Trophoblast cell (in vitro differentiated cells and primary cell): ENCODE results near the gene SDHC.

Experiments
- DNase-seq, 2 donors: peaks; one replicate each; pipeline ENCODE4 v3.0.0-alpha.2; 2016
- H2AFZ ChIP-seq: 2 replicates; pipeline ENCODE4 v1.6.1; 2013; ENCODE audit warnings: low read length, moderate library complexity, mild to moderate bottlenecking; ENCODE audit not compliant: insufficient read depth, poor library complexity
- H2AK5ac ChIP-seq: 2 replicates; pipeline ENCODE4 v1.6.1; 2013; ENCODE audit warnings: mild to moderate bottlenecking, low read length
- H2BK120ac ChIP-seq: 2 replicates; pipeline ENCODE4 v1.6.1; 2013; ENCODE audit warnings: low read length, mild to moderate bottlenecking, moderate library complexity; ENCODE audit not compliant: insufficient read depth, poor library complexity
- H2BK12ac ChIP-seq: 2 replicates; pipeline ENCODE4 v1.6.1; 2013; ENCODE audit warnings: mild to moderate bottlenecking, low read length, moderate library complexity
- H2BK5ac ChIP-seq: 2 replicates; pipeline ENCODE4 v1.6.1; 2013; ENCODE audit warnings: low read length, low read depth, moderate library complexity, mild to moderate bottlenecking; ENCODE audit not compliant: poor library complexity
- H3K14ac ChIP-seq: 2 replicates; pipeline ENCODE4 v1.6.1; 2013; ENCODE audit warnings: mild to moderate bottlenecking, low read length
- H3K18ac ChIP-seq: 2 replicates; pipeline ENCODE4 v1.6.1; 2013; ENCODE audit warnings: mild to moderate bottlenecking, low read length
- H3K23ac ChIP-seq: 2 replicates; pipeline ENCODE4 v1.6.1; 2013; ENCODE audit warnings: low read length
- H3K27ac ChIP-seq: 2 replicates; pipeline ENCODE4 v1.5.1; 2013; ENCODE audit warnings: low read depth, mild to moderate bottlenecking, inconsistent platforms, low read length, moderate library complexity
- H3K27me3 ChIP-seq: 2 replicates; pipeline ENCODE4 v1.6.1; 2013; ENCODE audit warnings: inconsistent platforms, mild to moderate bottlenecking, low read length, moderate library complexity; ENCODE audit not compliant: insufficient read depth
- H3K36me3 ChIP-seq, 2 experiments: 1 replicate in 1 of 2; 2 replicates in 1 of 2; pipeline ENCODE4 v1.6.1; 2013; ENCODE audit warnings: low read length in 2 of 2, mild to moderate bottlenecking in 2 of 2, moderate library complexity in 1 of 2; ENCODE audit not compliant: insufficient read depth in 2 of 2, control insufficient read depth in 1 of 2
- H3K4ac ChIP-seq: 2 replicates; pipeline ENCODE4 v1.6.1; 2013; ENCODE audit warnings: low read depth, mild to moderate bottlenecking, low read length, moderate library complexity
- H3K4me1 ChIP-seq, 2 experiments: 1 replicate in 1 of 2; 2 replicates in 1 of 2; pipeline ENCODE4 v1.6.1; 2013; ENCODE audit warnings: low read length in 2 of 2, mild to moderate bottlenecking in 2 of 2, moderate library complexity in 1 of 2; ENCODE audit not compliant: insufficient read depth in 2 of 2, control insufficient read depth in 1 of 2
- H3K4me2 ChIP-seq: 2 replicates; pipeline ENCODE4 v1.6.1; 2013; ENCODE audit warnings: inconsistent platforms, mild to moderate bottlenecking, low read length, moderate library complexity
- H3K4me3 ChIP-seq: 2 replicates; pipeline ENCODE4 v1.5.1; 2013; ENCODE audit warnings: mild to moderate bottlenecking, low read depth, low read length, inconsistent platforms
- H3K79me1 ChIP-seq: one replicate; pipeline ENCODE4 v1.6.1; 2013; ENCODE audit warnings: low read length
- H3K79me2 ChIP-seq: 2 replicates; pipeline ENCODE4 v1.6.1; 2013; ENCODE audit warnings: low read length, mild to moderate bottlenecking; ENCODE audit not compliant: control insufficient read depth, insufficient read depth, poor library complexity
- H3K9ac ChIP-seq: 2 replicates; pipeline ENCODE4 v1.6.1; 2013; ENCODE audit warnings: mild to moderate bottlenecking, low read length
- H3K9me3 ChIP-seq: 2 replicates; pipeline ENCODE4 v1.6.1; 2013; ENCODE audit warnings: low read depth, mild to moderate bottlenecking, control low read depth, inconsistent platforms, low read length; ENCODE audit not compliant: insufficient read depth
- H4K12ac ChIP-seq: 2 replicates; pipeline ENCODE4 v1.6.1; 2013; ENCODE audit warnings: low read depth, mild to moderate bottlenecking, low read length, moderate library complexity
- H4K8ac ChIP-seq: 2 replicates; pipeline ENCODE4 v1.6.1; 2013; ENCODE audit warnings: low read depth, mild to moderate bottlenecking, low read length, moderate library complexity
- H4K91ac ChIP-seq: one replicate; pipeline ENCODE4 v1.6.1; 2013; ENCODE audit warnings: low read depth, mild to moderate bottlenecking, low read length, moderate library complexity
- WGBS: extraction: QIAGEN DNeasy Blood & Tissue Kit; methylation state at CpG from one replicate; pipeline ENCODE4 v1.1.7; 2013; ENCODE audit warnings: missing lambda C conversion rate; ENCODE audit not compliant: insufficient read length, insufficient coverage; ENCODE audit errors: extremely low coverage; 5-methylcytosine and 5-hydroxymethylcytosine counted together

The SDHC gene

DNA sequence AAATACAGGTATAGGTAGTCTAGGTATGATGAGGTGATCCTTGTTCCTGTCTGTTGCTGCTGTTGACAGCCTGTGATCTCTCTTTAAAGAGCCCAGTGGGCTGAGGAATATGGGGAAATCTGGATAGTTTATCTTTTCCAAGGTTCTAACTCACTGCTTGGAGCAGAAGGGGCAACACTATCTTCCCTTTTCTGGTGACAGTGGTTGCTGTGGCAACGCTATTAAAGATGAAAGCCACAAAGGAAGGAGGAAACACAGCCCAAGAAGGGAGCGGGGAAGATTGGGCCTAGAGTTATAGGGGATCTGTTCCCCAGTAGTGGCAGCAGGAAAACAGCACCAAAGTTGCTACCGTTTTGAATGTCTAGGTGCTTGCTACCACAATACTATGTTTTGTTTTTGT, 46.9 kb upstream of the SDHC start:
- Histone ChIP-seq H2BK120ac (no peak overlapping the region), H3K79me1 (no peaks in the 10 kb centered on the region), H3K79me2 (no peaks in the 10 kb centered on the region), H3K4me1 (no peaks in the 10 kb centered on the region), H4K12ac (no peak overlapping the region), H4K91ac (no peak overlapping the region), H3K4ac (no peak overlapping the region), H2BK12ac (no peak overlapping the region), H3K9me3 (no peaks in the 10 kb centered on the region), H4K8ac (no peak overlapping the region), H2BK5ac (no peak overlapping the region), H3K23ac (no peak overlapping the region), H3K27ac (no peak overlapping the region), H2AK5ac (no peak overlapping the region), H3K27me3 (no peaks in the 10 kb centered on the region), H3K4me3 (no peak overlapping the region), H3K36me3 (no peaks in the 10 kb centered on the region), H3K9ac (no peak overlapping the region), H3K4me2 (no peak overlapping the region), H3K18ac (no peak overlapping the region), H3K14ac (no peak overlapping the region), H2AFZ (no peak overlapping the region)
- DNase-seq, result peak in 1 of 2 donors; percentile 35
- WGBS, result no CpG with 5 or more reads among the region's 3 CpGs

DNA sequence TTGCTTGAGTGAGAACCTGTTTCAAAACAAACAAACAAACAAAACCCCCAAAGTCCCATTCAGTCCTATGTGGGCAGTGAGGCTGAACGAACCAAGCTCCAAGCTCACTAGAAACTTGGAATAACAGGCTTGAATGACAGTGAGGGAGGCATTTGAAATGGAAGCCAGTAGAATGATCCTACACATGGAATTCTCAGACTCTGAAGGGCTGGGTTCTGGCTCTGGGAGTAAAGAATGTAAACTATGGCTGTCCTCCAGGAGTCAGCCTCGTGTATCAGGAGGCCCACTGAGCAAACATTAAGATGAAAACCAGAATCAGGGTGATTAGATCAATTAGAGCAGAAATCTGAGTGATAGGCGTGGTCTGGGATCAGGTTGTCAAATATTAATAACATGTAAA, 40.8 kb upstream of the SDHC start:
- Histone ChIP-seq H3K79me1 (no peaks in the 10 kb centered on the region), H2AK5ac (no peak overlapping the region), H3K9ac (no peak overlapping the region), H3K9me3 (no peaks in the 10 kb centered on the region), H3K4me3 (no peak overlapping the region), H3K4ac (no peak overlapping the region), H2AFZ (no peak overlapping the region), H2BK120ac (no peak overlapping the region), H2BK12ac (no peak overlapping the region), H4K91ac (no peak overlapping the region), H3K18ac (no peak overlapping the region), H3K14ac (no peak overlapping the region), H3K36me3 (no peaks in the 10 kb centered on the region), H4K12ac (no peak overlapping the region), H2BK5ac (no peak overlapping the region), H3K4me2 (no peak overlapping the region), H4K8ac (no peak overlapping the region), H3K23ac (no peak overlapping the region), H3K4me1 (peaks cover 8 to 14% of the 10 kb centered on the region in 2 experiments), H3K27me3 (no peaks in the 10 kb centered on the region), H3K79me2 (no peaks in the 10 kb centered on the region), H3K27ac (no peak overlapping the region)
- peak; percentile 30 to 66 for DNase-seq
- WGBS, result no CpG with 5 or more reads among the region's 3 CpGs

DNA sequence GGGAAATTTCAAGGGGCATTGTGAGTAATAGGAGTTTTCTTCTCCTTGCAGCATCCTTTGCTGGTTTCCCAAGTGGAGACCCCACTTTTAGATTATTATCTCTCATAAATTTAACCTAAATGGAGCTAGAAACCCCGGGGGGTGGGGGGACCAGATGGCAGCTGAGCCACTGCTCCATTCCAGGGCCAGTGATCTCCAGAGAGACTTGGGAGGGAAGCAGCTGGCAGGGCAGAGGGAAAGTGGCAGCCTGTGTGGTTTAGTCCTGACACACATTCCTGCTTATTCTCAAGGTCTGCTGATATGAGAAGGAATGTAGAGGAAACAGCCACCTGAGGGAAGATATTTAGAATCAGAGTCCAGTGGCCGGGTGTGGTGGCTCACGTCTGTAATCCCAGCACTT, 39.3 kb upstream of the SDHC start:
- Histone ChIP-seq H2AFZ (no peak overlapping the region), H3K27ac (peak overlapping the region; percentile 43), H3K18ac (no peak overlapping the region), H3K4me3 (no peak overlapping the region), H3K14ac (no peak overlapping the region), H3K4me1 (peaks cover 8 to 14% of the 10 kb centered on the region in 2 experiments), H4K8ac (peak overlapping the region; percentile 9), H2BK12ac (no peak overlapping the region), H2BK5ac (no peak overlapping the region), H4K91ac (no peak overlapping the region), H3K4ac (no peak overlapping the region), H3K23ac (no peak overlapping the region), H3K9ac (no peak overlapping the region), H3K9me3 (no peaks in the 10 kb centered on the region), H3K79me1 (no peaks in the 10 kb centered on the region), H2AK5ac (no peak overlapping the region), H3K4me2 (no peak overlapping the region), H3K27me3 (no peaks in the 10 kb centered on the region), H4K12ac (no peak overlapping the region), H2BK120ac (no peak overlapping the region), H3K36me3 (no peaks in the 10 kb centered on the region), H3K79me2 (no peaks in the 10 kb centered on the region)
- DNase-seq, result peak; percentile 7 to 58
- WGBS, result no CpG with 5 or more reads among the region's 3 CpGs

DNA sequence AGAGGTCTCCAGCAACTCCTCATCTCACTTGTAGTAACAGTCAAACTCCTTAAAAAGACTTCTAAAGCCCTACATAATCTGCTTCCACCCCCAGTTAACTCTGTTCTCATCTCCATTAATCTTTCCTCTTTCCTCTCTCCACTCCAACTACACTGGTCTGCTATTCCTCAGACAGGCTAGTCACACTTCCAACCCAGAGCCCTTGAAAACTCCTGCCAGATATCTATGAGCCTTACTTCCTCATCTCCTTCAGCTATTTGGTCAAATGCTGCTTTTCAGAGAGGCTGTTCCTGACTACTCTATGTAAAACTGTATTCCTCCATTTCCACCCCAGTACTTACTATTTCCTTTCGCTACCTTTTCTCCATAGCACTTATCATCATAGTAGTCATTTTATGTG, 31.2 kb upstream of the SDHC start:
- no CpG with 5 or more reads among the region's 1 CpG for WGBS
- H2AK5ac ChIP-seq, result no peak overlapping the region
- no peak overlapping the region for H3K4me3 ChIP-seq
- H2BK120ac ChIP-seq, result no peak overlapping the region
- no peak overlapping the region for H3K18ac ChIP-seq
- H4K91ac ChIP-seq, result no peak overlapping the region
- no peaks in the 10 kb centered on the region for H3K79me2 ChIP-seq
- no peak overlapping the region for H4K8ac ChIP-seq
- no peaks in the 10 kb centered on the region for H3K9me3 ChIP-seq
- H4K12ac ChIP-seq, result no peak overlapping the region
- no peak overlapping the region for H2BK12ac ChIP-seq
- no peak overlapping the region for H3K27ac ChIP-seq
- H3K9ac ChIP-seq, result no peak overlapping the region
- no peaks in the 10 kb centered on the region for H3K4me1 ChIP-seq
- no peak overlapping the region for H3K14ac ChIP-seq
- no peaks in the 10 kb centered on the region for H3K79me1 ChIP-seq
- H2AFZ ChIP-seq, result no peak overlapping the region
- no peak overlapping the region for H3K23ac ChIP-seq
- no peak overlapping the region for H3K4ac ChIP-seq
- no peaks in the 10 kb centered on the region for H3K27me3 ChIP-seq
- H2BK5ac ChIP-seq, result no peak overlapping the region
- DNase-seq, result no peak
- no peak overlapping the region for H3K4me2 ChIP-seq
- no peaks in the 10 kb centered on the region for H3K36me3 ChIP-seq
